Stimulated activated CD4-positive, alpha-beta T cell treated with anti-CD3 and anti-CD28 coated beads, TNF-alpha, amount 100 ng/mL, for 48 hours (primary cell): ENCODE measurements around the gene AKR7A2.

Source experiments
- DNase-seq, 3 donors: peaks; one replicate each; pipeline ENCODE4 v3.0.0-alpha.2; 2020; ENCODE audit warnings: low read depth in 3 of 3

AKR7A2 gene

GRCh38 chr1:19311931-19312781 lies at the start of gene AKR7A2, which contains the start of gene SLC66A1:
TSS of gene AKR7A2 (minus strand) at chr1:19312144. CDS start at chr1:19312124, 20 bp downstream.
TSS of gene SLC66A1 (plus strand) at chr1:19312326. CDS start at chr1:19317678, 5,352 bp downstream.
- peak; percentile 82 to 86 (median 83) for DNase-seq

DNA sequence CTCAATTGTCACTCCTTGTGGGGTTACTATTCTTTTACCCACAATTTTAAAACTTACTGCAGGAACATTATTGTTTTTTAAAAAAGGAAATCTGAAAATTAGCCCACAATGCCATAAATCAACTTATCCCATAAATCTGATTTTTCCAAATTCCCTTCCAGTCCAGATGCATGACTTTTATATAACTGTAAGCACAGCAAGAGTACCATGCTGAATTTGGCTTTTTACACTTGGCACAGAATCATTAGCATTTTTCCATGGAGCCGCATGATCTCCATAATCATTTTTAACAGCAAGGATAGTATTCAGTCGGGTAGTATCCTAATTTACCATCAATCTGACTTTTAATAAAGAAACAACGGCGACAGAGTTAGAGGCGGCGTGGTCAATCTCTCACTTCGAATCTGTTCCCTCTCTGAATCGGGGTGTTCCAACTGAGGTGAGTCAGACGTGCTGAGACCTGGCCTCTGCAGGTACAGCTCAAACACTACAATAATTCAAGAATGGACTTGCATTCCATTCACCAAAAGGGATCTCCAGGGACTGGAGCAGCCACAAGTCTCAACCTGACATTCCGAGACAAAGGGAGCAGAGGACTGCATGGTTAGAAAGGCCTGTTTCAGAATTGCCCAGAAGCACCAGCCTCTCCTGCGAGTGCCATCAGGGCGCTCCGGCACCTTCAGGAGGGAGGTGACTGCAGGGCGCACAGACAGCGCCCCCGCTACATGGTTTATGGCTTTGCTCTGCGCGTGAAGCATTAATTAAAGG lies 49.1 kb upstream of the AKR7A2 start:
- DNase-seq = no peak

GRCh38 chr1:19360432-19360831 lies 48.5 kb upstream of the AKR7A2 start:
- no peak for DNase-seq

GRCh38 chr1:19360016-19360415 lies 48.1 kb upstream of the AKR7A2 start:
- DNase-seq = no peak

- no peak for DNase-seq
Observed at GRCh38 chr1:19359357-19359756, 47.4 kb upstream of the AKR7A2 start.

DNA sequence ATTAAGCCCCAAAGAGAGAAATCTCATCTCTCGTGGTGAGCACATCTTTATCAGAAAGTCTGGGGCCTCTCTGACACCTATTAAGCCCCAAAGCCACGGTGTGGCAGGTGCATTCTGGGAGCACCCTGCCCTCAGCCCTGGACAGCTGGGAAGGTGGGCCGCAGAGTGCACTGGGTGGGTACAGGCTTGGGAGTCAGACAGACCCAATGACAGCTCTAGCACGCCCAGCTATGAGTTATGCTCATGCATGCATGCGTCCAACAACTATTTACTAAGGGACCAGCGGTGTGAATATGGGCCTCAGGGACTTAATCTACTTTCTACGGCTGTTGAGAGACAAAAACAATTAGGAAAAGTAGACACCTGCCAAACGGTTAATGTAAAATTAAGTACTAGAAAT lies 46.8 kb upstream of the AKR7A2 start:
- DNase-seq = no peak

- no peak for DNase-seq
Observed at GRCh38 chr1:19357299-19357986, 45.5 kb upstream of the AKR7A2 start.

DNA sequence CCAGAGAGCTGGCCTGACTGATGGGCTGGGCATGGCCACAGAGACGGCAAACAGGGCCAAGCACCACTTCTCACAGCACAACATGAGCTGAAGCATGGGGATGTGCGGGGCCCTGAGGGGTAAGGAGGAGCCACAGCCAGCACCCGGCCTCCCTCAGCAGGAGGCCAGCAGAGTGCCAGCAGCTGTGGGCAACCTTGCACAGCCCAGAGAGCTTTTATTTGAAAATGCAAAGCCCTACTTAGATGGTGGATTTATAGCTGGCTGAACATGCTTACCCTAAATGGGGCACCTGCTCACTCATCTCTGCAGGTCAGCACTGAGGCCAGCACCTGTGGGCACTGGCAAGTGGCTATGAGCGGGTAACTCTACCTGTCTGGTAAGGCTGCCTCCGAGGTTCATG lies 44.3 kb upstream of the AKR7A2 start:
- no peak for DNase-seq

GRCh38 chr1:19354531-19354981 lies 42.6 kb upstream of the AKR7A2 start:
- no peak for DNase-seq

DNA sequence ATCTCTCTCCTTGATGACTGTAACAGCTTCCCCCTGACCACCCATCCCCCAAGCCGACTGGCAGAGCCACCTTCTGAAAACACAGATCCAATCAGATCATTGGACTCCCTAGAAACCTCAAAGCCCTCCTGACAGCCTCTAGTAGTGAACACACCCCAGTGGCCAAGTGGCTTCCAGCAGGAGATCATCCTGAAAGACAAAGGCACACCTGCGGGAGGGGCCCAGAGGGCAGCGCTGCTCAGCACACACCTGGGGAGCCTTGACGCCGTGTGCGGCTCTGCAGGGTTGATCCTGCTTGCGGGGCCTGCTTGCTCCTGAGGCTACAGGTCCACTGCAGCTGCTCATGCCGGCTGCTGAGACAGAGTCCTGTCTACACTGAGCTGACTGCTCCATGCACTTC lies 41.7 kb upstream of the AKR7A2 start:
- DNase-seq = no peak

- DNase-seq = no peak
Observed at GRCh38 chr1:19352839-19353238, 40.9 kb upstream of the AKR7A2 start.

DNA sequence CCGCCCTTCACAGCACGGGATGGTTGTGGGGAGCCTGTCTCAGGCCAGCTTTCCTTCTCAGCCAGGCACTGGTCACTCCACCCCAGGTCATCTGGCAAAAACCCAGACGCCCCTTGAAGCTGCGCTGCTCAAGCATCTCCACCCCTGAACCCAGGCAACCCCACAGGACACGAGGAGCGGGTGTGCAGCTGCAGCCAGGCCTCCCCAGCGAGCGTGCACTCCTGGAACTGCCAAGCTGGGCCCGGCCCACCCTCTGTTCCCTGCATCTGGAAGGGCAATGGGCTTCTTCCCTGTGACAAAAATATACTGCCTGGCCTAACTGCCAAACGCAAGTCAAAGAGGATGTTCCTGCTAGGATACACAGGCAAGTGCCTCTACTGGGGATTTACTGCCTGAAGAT lies 39.9 kb upstream of the AKR7A2 start:
- DNase-seq = no peak

- DNase-seq = no peak
Observed at GRCh38 chr1:19350566-19350965, 38.6 kb upstream of the AKR7A2 start.

- DNase-seq = no peak
Observed at GRCh38 chr1:19349999-19350398, 38.1 kb upstream of the AKR7A2 start.

DNA sequence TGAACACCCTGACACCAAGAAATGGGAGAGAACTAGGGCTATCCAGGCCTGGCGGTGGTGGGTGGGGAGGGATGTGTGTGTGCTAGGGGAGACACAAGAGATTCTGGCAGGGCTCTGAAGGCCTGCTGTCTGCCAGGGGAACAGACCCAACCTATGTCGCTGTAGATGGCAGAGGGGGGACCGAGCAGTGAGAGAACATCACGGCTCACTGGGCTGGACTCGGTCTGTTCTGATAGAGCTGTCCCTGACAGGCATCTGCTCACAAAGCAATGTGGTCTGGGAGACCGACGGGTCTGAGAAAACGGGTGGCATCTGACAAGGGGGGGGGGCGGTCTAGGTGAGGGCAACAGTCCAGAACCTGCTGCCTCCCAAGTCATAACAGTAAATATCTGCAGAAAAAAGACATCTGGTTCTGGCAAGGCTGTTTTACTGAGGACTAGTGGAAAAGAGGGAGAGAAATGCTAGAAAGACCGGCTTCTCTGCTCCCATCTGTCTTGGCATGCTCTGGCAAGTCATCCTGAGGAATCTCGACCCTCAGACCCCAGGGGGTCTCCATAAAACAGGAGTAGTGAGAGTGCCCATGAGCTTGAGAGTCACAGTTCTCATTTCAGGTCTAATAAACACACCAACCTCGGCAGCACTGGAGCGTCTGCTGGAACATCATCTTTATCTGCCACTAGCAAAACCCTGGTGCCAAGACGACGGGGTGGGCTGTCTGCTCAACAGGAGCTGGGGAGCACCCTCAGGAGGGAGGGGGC lies 36.7 kb upstream of the AKR7A2 start:
- DNase-seq = no peak

DNA sequence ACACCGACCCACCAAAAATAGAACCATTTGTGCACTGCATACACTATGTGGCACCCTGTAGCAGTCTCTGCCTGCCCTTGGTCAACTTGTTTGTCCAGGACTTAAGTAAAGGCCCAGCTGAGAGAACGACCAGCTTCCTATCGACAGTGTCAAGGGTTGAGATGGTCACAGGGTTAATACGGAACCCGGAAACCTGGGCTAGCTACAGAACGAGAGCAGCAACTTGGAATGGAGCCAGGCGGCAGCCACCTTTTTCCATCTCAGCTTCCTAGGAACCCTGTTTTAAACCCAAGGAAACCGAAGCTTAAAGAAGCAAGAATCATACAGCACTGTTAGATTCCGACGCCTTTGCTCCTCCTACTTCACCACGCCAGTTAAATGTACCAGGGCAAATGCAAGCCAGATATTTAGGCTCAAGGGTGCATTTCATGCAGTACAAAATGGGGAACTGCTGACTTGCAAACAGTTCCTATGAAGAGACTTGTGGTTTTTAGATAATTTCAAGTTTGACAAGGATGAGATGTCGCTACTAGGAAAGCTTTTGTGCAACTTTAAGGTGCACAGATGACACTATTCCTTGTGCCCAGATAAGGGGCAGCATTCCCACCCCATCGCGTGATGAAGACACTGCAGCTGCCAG lies 35.7 kb upstream of the AKR7A2 start:
- DNase-seq = no peak

- DNase-seq = no peak
Observed at GRCh38 chr1:19346026-19346425, 34.1 kb upstream of the AKR7A2 start.

DNA sequence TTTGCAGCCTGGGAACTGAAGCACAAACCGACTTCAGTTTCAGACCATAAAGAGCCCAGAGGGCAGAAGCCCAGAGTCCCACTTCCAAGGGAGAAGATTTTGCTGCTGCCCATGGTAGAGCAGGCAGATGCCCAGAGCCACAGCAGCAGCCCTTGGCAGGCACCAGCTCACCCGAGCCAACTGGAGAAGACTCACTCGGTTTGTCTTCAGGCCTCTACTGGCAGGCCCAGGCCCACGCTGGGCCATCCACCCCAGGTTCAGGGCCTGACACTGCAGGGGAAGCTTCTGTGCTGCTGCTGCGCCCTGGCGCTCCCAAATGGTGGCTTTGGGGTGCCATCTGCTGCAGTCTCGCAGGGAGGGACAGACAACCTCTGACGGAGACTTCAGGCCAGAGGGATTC lies 33.4 kb upstream of the AKR7A2 start:
- no peak for DNase-seq

DNA sequence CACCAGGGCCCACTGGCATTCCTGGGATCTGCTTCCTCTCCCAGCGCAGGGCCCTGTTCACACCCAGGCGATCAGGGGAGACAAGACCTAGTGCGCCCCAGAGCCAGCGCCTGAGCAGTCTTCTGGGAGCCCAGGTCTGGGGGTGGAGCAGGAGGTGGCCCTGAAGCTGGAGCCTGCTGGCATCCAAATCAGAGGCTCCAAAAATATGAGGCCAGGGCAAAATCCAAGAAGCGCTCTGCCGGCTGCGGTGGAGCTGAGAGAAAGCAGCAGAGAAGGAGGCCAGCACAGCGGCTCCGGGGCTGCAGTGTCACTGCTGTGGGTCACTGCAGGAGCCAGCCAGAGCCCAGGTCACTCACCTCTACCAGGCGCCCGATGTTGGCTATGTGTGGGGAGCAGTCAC lies 32.9 kb upstream of the AKR7A2 start:
- no peak for DNase-seq

GRCh38 chr1:19344372-19344810 lies 32.4 kb upstream of the AKR7A2 start:
- peak in 1 of 3 donors; percentile 27 for DNase-seq
